B cell (primary cell): ENCODE measurements around the gene LRRC8A. TPM values are rescaled to one million over a fixed set of nuclear protein-coding genes. Genes with fewer than 3 reads are reported as not detected.

Source experiments
- ATAC-seq: fragments of 200-7000 bp; cut with Tn5 transposase; one replicate; pipeline ENCODE4 v1.10.0; 2021; ENCODE audit warnings: low read depth, mild to moderate bottlenecking, moderate number of reproducible peaks, moderate library complexity
- CTCF ChIA-PET: fragments of 350-600 bp; sonication (Branson Sonifier 250); formaldehyde crosslinking; loops from one replicate; lab custom pipeline; 2021; ENCODE audit warnings: antibody characterized with exemption, inconsistent platforms; lab: Charles Lee
- POLR2A ChIA-PET: fragments of 350-600 bp; sonication (Branson Sonifier 250); formaldehyde crosslinking; loops from one replicate; lab custom pipeline; 2021; ENCODE audit warnings: antibody characterized with exemption; lab: Charles Lee
- DNase-seq: peaks from one replicate; pipeline ENCODE4 v3.0.0; 2013
- H2AFZ ChIP-seq: 2 replicates; pipeline ENCODE4 v1.6.1; 2012; ENCODE audit warnings: mild to moderate bottlenecking, low read depth, low read length; ENCODE audit not compliant: insufficient read depth, poor library complexity, severe bottlenecking
- H3K27ac ChIP-seq, 2 donors: 1 replicate in 1 of 2; 2 replicates in 1 of 2; pipeline ENCODE4 v1.5.1; 2012 to 2013; ENCODE audit warnings: low read length in 2 of 2, mild to moderate bottlenecking in 2 of 2, moderate library complexity in 1 of 2
- H3K27me3 ChIP-seq, 4 experiments: fragments of 200-600 bp in 1 of 4; sonication (generic) in 1 of 4; replicated peaks in 1 of 4; 1 replicate in 2 of 4; 2 replicates in 2 of 4; pipeline versions ENCODE4 v1.6.1 to v1.7.0; 2013 to 2016; ENCODE audit warnings: low read length in 3 of 4, mild to moderate bottlenecking in 2 of 4, mixed read lengths in 1 of 4, moderate library complexity in 1 of 4; ENCODE audit not compliant: insufficient read depth in 4 of 4, control insufficient read depth in 3 of 4; ENCODE audit errors: control extremely low read depth in 1 of 4
- H3K36me3 ChIP-seq, 2 experiments: replicated peaks in 1 of 2; 1 replicate in 1 of 2; 2 replicates in 1 of 2; pipeline versions ENCODE4 v1.6.1 to v1.7.1; 2013; ENCODE audit warnings: low read length in 1 of 2; ENCODE audit not compliant: insufficient read depth in 2 of 2, control insufficient read depth in 1 of 2; ENCODE audit errors: control extremely low read depth in 1 of 2, extremely low read depth in 1 of 2
- H3K4me1 ChIP-seq, 2 donors: fragments of 200-600 bp in 1 of 2; sonication (generic) in 1 of 2; 1 replicate in 1 of 2; 2 replicates in 1 of 2; pipeline versions ENCODE4 v1.5.1 to v1.6.1; 2013 to 2017; ENCODE audit warnings: low read length in 2 of 2; ENCODE audit not compliant: control insufficient read depth in 2 of 2, insufficient read depth in 2 of 2
- H3K4me2 ChIP-seq: replicated peaks from 2 replicates; pipeline ENCODE3; 2012; ENCODE audit warnings: mild to moderate bottlenecking, low read depth, low read length; ENCODE audit not compliant: poor library complexity, severe bottlenecking
- H3K4me3 ChIP-seq, 5 experiments: fragments of 200-600 bp in 1 of 5; sonication (generic) in 1 of 5; 1 replicate in 3 of 5; 2 replicates in 2 of 5; pipeline versions ENCODE4 v1.5.1 to v1.7.0; 2011 to 2016; ENCODE audit warnings: low read length in 4 of 5, mild to moderate bottlenecking in 4 of 5, low read depth in 2 of 5, control low read depth in 1 of 5, moderate library complexity in 1 of 5; ENCODE audit not compliant: insufficient read depth in 1 of 5; ENCODE audit errors: control extremely low read depth in 1 of 5, extremely low read depth in 1 of 5
- H3K79me2 ChIP-seq: fragments of 200-600 bp; sonication (generic); one replicate; pipeline ENCODE4 v1.6.0; 2016; ENCODE audit warnings: low read length; ENCODE audit not compliant: control insufficient read depth, insufficient read depth
- H3K9ac ChIP-seq: fragments of 200-600 bp; sonication (generic); 2 replicates; pipeline ENCODE4 v1.6.1; 2017; ENCODE audit warnings: mild to moderate bottlenecking, low read length, moderate library complexity
- H3K9me3 ChIP-seq, 3 donors: one replicate each; pipeline versions ENCODE4 v1.6.1 to v1.7.1; 2013; ENCODE audit warnings: low read length in 2 of 3; ENCODE audit not compliant: control insufficient read depth in 2 of 3, insufficient read depth in 1 of 3; ENCODE audit errors: control extremely low read depth in 1 of 3
- H4K20me1 ChIP-seq: 2 replicates; pipeline ENCODE4 v1.6.0; 2012; ENCODE audit warnings: mild to moderate bottlenecking, low read length; ENCODE audit not compliant: insufficient read depth, control insufficient read depth, poor library complexity, severe bottlenecking
- H3K27ac Mint-ChIP-seq: one replicate; pipeline ENCODE4 v1.8.0; 2021; ENCODE audit warnings: mixed read lengths
- H3K27me3 Mint-ChIP-seq: one replicate; pipeline ENCODE4 v1.8.0; 2021; ENCODE audit warnings: mixed read lengths
- H3K4me1 Mint-ChIP-seq: one replicate; pipeline ENCODE4 v1.8.0; 2021; ENCODE audit warnings: mixed read lengths
- H3K4me3 Mint-ChIP-seq: one replicate; pipeline ENCODE4 v1.8.0; 2021; ENCODE audit warnings: mixed read lengths
- H3K9me3 Mint-ChIP-seq: one replicate; pipeline ENCODE4 v1.8.0; 2022; ENCODE audit warnings: mixed read lengths; ENCODE audit not compliant: insufficient read depth
- EZH2 ChIP-seq: IDR thresholded peaks from 2 replicates; pipeline ENCODE4 v1.6.1; 2012; ENCODE audit warnings: borderline replicate concordance, low read depth, mild to moderate bottlenecking, moderate library complexity, low read length; ENCODE audit not compliant: insufficient read depth, poor library complexity, severe bottlenecking
- WGBS: methylation state at CpG from one replicate; pipeline ENCODE4 v1.1.5; 2013; ENCODE audit warnings: missing lambda C conversion rate; ENCODE audit not compliant: insufficient coverage; 5-methylcytosine and 5-hydroxymethylcytosine counted together
- intact Hi-C: fragments of 100-400 bp; cut with micrococcal nuclease; formaldehyde crosslinking; loops from one replicate; pipeline ENCODE4 v1.10.0; 2022
- polyA minus RNA-seq: library from RNA; depleted of rRNA, polyadenylated mRNA; stranded (reverse); fragments of >200 nt; gene quantifications from 2 replicates; pipeline ENCODE4 v1.2.3, GENCODE V29; 2012
- polyA plus RNA-seq: library from polyadenylated mRNA; depleted of rRNA; stranded (reverse); fragments of >200 nt; gene quantifications from 2 replicates; pipeline ENCODE4 v1.2.3, GENCODE V29; 2012
- total RNA-seq, 2 donors: library from RNA; stranded (reverse); fragments of 120-200 nt in 1 of 2; gene quantifications; 1 replicate in 1 of 2; 2 replicates in 1 of 2; pipeline versions ENCODE4 v1.2.3 to v1.2.4, GENCODE V29; 2013 to 2022
- TF ChIP-seq, protein P1 (sequence below): fragments of 200-600 bp; IDR thresholded peaks from one replicate; pipeline ENCODE4 v1.8.0; 2022; ENCODE audit warnings: antibody characterized with exemption, mild to moderate bottlenecking

LRRC8A gene
- total RNA-seq = 14.5 and 15.1 TPM in 2 replicates
- total RNA-seq (2013) = 10.4 TPM
- 13.1 and 23.1 TPM in 2 replicates for polyA plus RNA-seq
- 30.5 and 52.7 TPM in 2 replicates for polyA minus RNA-seq

DNA sequence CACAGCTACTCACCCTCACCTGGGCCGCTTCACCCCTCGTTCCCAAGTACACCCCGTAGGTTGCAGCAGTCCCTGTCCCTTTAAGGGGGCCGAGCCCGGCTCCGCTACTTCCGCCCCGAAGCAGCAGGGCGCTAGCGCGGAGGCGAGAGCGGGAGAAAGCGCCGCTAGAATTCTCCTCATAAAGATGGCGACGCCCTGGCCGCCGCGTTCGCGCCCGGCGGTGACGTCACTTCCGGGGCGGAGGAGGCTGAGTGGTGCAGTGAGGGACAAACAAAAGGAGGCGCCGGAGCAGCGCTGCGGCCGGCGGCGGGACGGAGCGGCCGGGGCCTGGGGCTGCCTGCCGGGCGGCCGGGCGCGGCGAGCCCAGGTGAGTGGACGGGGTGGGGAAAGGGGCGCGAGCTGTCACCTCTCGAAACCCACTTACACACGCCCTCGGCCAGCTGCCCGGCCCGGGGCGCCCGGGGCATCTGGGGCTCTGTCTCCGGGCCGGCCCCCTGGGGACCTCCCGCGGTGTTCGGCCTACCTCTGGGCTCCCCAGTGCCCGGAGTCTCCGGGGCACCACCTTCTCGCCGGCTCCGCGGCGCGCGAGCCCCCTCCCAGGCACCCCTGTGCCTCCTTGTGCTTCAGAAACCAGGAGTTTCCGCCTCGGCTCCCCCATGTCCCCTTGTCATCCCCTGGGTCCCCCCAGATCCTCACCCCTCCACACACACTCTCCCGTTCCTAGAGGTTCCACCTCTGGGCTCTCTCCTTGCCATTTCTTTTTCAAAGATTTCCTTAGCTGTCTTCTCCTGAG, at the start of gene LRRC8A, which contains the start of gene KYAT1:
LRRC8A (plus strand) TSS at position 250 of the 793 bp plus-strand sequence. CDS start 25,032 bp downstream, outside the sequence.
KYAT1 (minus strand) TSS at position 67 of the 793 bp plus-strand sequence. CDS start 36,545 bp downstream, outside the sequence.
- Histone ChIP-seq H3K27me3 (no peaks in the 10 kb centered on the region), H4K20me1 (peaks cover 23% of the 10 kb centered on the region), H3K4me1 (peaks cover 15 to 37% of the 10 kb centered on the region in 2 donors), H2AFZ (peak within 1 kb of the TSS; percentile 92), H3K79me2 (peaks cover 82% of the 10 kb centered on the region), H3K9ac (peak within 1 kb of the TSS; percentile 91), H3K36me3 (peaks cover 3 to 15% of the 10 kb centered on the region in 2 experiments), H3K27ac (peak within 1 kb of the TSS; percentile 51 to 83), H3K4me3 (peak within 1 kb of the TSS; percentile 88 to 95 (median 91)), H3K4me2 (peak within 1 kb of the TSS; percentile 98), H3K9me3 (no peaks in the 10 kb centered on the region)
- intact Hi-C loops = loop anchor here (1.0 to 5.0 kb wide), 14 partner anchors 19 to 1165 kb away; partner anchors contain the start of genes DOLK, DOLPP1, NUP188 and ODF2
- under 1% methylated on average over 70 of the region's 70 CpGs for WGBS
- ChIA-PET CTCF (interaction anchor here (1.6 to 2.9 kb wide), 3 partner anchors 19 to 46 kb away, joined by 7 to 10 read pairs (median 10); no protein-coding TSS in a partner anchor), POLR2A (interaction anchor here (0.5 to 1.6 kb wide), 3 partner anchors 19 to 226 kb away, joined by 3 to 5 read pairs (median 5); partner anchors contain the start of gene ENDOG)
- TF ChIP-seq, protein P1, sequence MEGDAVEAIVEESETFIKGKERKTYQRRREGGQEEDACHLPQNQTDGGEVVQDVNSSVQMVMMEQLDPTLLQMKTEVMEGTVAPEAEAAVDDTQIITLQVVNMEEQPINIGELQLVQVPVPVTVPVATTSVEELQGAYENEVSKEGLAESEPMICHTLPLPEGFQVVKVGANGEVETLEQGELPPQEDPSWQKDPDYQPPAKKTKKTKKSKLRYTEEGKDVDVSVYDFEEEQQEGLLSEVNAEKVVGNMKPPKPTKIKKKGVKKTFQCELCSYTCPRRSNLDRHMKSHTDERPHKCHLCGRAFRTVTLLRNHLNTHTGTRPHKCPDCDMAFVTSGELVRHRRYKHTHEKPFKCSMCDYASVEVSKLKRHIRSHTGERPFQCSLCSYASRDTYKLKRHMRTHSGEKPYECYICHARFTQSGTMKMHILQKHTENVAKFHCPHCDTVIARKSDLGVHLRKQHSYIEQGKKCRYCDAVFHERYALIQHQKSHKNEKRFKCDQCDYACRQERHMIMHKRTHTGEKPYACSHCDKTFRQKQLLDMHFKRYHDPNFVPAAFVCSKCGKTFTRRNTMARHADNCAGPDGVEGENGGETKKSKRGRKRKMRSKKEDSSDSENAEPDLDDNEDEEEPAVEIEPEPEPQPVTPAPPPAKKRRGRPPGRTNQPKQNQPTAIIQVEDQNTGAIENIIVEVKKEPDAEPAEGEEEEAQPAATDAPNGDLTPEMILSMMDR = peak; percentile 26
- no peak for TF ChIP-seq EZH2
- Mint-ChIP-seq H3K4me3 (peak within 1 kb of the TSS; percentile 98), H3K27me3 (no peaks in the 10 kb centered on the region), H3K4me1 (peaks cover 38% of the 10 kb centered on the region), H3K9me3 (no peaks in the 10 kb centered on the region), H3K27ac (peak within 1 kb of the TSS; percentile 99)
- ATAC-seq (peak; percentile 92), DNase-seq (peak; percentile 97)
